ENCODE measurements around the gene PCGF3. TPM values are rescaled to one million over a fixed set of nuclear protein-coding genes. Genes with fewer than 3 reads are reported as not detected.

PCGF3 gene
- total and polyA plus RNA-seq, 10 of the 15 experiments (the other 5 are each of a cell fraction or from before 2014, with no cell fraction given): 2.2 to 43.8 (median 15.9) TPM

DNA sequence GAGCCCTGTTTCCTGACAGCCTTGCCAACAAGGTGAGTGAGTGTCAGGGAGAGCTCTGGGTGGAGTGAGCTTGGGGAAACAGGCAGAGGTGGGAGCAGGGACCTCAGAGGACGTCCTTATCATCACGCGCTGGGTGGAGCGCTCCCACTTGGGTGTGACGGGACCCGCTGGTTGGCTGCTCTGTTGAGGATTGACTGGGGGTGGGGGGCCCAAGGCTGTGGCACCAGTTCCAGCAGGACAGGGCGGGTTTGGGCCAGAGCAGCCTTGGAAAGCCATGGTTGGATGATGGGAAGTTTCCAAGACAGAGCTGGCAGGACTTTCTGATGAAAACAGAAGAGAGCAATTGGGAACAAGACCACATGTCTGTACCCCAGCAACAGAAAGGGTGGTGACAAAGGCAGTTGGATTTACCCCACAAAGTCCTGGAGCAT, 3.0 kb upstream of the PCGF3 start:
- 61% methylated on average over 4 of the region's 7 CpGs for WGBS (ENCODE audit: insufficient coverage, insufficient replicate concordance, low lambda C conversion rate, missing lambda C conversion rate)

More for the DNA sequence above, 3.0 kb upstream of the PCGF3 start:
- RAD21 ChIA-PET (ENCODE audit: unreplicated experiment): no interaction called here
- H3K27ac ChIP-seq (ENCODE audit: control insufficient read depth, insufficient read depth): no peak overlapping the region
- ATAC-seq: no peak
- peaks cover 15% of the 10 kb centered on the region for H3K79me2 ChIP-seq (ENCODE audit: control insufficient read depth, insufficient read depth, low read length)
- POLR2A ChIA-PET: no interaction called here
- intact Hi-C loops (cut with micrococcal nuclease; ENCODE audit: unreplicated experiment) (no loop called here), in situ Hi-C loops (cut with MboI) (no loop called here)
- no peaks in the 10 kb centered on the region for H3K27me3 ChIP-seq (replicated peaks in 1 of 2; ENCODE audit: control insufficient read depth in 2 of 2, insufficient read depth in 2 of 2, low read length in 1 of 2)
- H2AFZ ChIP-seq (ENCODE audit: control insufficient read depth, low read depth, low read length): no peak overlapping the region
- no TSS peak for BruUV-seq (replicated peaks)
- peaks cover 8% of the 10 kb centered on the region for H3K4me1 ChIP-seq (ENCODE audit: control insufficient read depth, insufficient read depth, low read length)
- no peak overlapping the region for H3K4me2 ChIP-seq (ENCODE audit: control insufficient read depth, insufficient read depth)
- FAIRE-seq: no peak
- no peak for DNase-seq (ENCODE audit: low read depth, low spot score)
- H3K36me3 ChIP-seq (ENCODE audit: control insufficient read depth in 2 of 2, insufficient read depth in 2 of 2, low read length in 1 of 2): no peaks in the 10 kb centered on the region
- no peak for TF ChIP-seq RB1 (IDR thresholded peaks at IDR 0.05; ENCODE audit: borderline replicate concordance)
- no peak for TF ChIP-seq MXI1 (IDR thresholded peaks at IDR 0.05; ENCODE audit: low read depth, low read length)
- TF ChIP-seq RAD21 (IDR thresholded peaks at IDR 0.05; ENCODE audit: insufficient read depth, low read depth, low read length): no peak
- TF ChIP-seq, protein P1, sequence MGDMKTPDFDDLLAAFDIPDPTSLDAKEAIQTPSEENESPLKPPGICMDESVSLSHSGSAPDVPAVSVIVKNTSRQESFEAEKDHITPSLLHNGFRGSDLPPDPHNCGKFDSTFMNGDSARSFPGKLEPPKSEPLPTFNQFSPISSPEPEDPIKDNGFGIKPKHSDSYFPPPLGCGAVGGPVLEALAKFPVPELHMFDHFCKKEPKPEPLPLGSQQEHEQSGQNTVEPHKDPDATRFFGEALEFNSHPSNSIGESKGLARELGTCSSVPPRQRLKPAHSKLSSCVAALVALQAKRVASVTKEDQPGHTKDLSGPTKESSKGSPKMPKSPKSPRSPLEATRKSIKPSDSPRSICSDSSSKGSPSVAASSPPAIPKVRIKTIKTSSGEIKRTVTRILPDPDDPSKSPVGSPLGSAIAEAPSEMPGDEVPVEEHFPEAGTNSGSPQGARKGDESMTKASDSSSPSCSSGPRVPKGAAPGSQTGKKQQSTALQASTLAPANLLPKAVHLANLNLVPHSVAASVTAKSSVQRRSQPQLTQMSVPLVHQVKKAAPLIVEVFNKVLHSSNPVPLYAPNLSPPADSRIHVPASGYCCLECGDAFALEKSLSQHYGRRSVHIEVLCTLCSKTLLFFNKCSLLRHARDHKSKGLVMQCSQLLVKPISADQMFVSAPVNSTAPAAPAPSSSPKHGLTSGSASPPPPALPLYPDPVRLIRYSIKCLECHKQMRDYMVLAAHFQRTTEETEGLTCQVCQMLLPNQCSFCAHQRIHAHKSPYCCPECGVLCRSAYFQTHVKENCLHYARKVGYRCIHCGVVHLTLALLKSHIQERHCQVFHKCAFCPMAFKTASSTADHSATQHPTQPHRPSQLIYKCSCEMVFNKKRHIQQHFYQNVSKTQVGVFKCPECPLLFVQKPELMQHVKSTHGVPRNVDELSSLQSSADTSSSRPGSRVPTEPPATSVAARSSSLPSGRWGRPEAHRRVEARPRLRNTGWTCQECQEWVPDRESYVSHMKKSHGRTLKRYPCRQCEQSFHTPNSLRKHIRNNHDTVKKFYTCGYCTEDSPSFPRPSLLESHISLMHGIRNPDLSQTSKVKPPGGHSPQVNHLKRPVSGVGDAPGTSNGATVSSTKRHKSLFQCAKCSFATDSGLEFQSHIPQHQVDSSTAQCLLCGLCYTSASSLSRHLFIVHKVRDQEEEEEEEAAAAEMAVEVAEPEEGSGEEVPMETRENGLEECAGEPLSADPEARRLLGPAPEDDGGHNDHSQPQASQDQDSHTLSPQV (IDR thresholded peaks at IDR 0.05): no peak
- no peak for TF ChIP-seq RCOR1 (conservative IDR thresholded peaks at IDR 0.05; ENCODE audit: low read depth, low read length)
- no peak for TF ChIP-seq TCF7 (IDR thresholded peaks at IDR 0.05; ENCODE audit: borderline replicate concordance)
- no peak for TF ChIP-seq SP1 (IDR thresholded peaks at IDR 0.05; ENCODE audit: low read depth, low read length)
- no peak for TF ChIP-seq ZNF384 (IDR thresholded peaks at IDR 0.05; ENCODE audit: borderline replicate concordance, low read depth, low read length)
- no peak for TF ChIP-seq YBX1 (IDR thresholded peaks at IDR 0.05)
- TF ChIP-seq, protein P2, sequence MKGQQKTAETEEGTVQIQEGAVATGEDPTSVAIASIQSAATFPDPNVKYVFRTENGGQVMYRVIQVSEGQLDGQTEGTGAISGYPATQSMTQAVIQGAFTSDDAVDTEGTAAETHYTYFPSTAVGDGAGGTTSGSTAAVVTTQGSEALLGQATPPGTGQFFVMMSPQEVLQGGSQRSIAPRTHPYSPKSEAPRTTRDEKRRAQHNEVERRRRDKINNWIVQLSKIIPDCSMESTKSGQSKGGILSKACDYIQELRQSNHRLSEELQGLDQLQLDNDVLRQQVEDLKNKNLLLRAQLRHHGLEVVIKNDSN (IDR thresholded peaks at IDR 0.05; ENCODE audit: borderline replicate concordance, extremely low read length, insufficient read depth, low read depth, low read length): no peak
- no peak for TF ChIP-seq KLF5 (IDR thresholded peaks at IDR 0.05; ENCODE audit: partially characterized antibody)
- TF ChIP-seq, protein P3, sequence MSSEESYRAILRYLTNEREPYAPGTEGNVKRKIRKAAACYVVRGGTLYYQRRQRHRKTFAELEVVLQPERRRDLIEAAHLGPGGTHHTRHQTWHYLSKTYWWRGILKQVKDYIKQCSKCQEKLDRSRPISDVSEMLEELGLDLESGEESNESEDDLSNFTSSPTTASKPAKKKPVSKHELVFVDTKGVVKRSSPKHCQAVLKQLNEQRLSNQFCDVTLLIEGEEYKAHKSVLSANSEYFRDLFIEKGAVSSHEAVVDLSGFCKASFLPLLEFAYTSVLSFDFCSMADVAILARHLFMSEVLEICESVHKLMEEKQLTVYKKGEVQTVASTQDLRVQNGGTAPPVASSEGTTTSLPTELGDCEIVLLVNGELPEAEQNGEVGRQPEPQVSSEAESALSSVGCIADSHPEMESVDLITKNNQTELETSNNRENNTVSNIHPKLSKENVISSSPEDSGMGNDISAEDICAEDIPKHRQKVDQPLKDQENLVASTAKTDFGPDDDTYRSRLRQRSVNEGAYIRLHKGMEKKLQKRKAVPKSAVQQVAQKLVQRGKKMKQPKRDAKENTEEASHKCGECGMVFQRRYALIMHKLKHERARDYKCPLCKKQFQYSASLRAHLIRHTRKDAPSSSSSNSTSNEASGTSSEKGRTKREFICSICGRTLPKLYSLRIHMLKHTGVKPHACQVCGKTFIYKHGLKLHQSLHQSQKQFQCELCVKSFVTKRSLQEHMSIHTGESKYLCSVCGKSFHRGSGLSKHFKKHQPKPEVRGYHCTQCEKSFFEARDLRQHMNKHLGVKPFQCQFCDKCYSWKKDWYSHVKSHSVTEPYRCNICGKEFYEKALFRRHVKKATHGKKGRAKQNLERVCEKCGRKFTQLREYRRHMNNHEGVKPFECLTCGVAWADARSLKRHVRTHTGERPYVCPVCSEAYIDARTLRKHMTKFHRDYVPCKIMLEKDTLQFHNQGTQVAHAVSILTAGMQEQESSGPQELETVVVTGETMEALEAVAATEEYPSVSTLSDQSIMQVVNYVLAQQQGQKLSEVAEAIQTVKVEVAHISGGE (CRISPR knock-in tag; IDR thresholded peaks at IDR 0.05): no peak
- no peak for TF ChIP-seq NRF1 (conservative IDR thresholded peaks at IDR 0.05; ENCODE audit: low read depth, low read length)
- H3K9me3 ChIP-seq (replicated peaks; ENCODE audit: control insufficient read depth, insufficient read depth, low read length): no peaks in the 10 kb centered on the region; the same call in 2 of the 3 replicates
- no peak overlapping the region for H3K4me3 ChIP-seq
- no peaks in the 10 kb centered on the region for H4K20me1 ChIP-seq (ENCODE audit: control insufficient read depth, insufficient read depth)
- CTCF ChIA-PET: no interaction called here
- SMC1A ChIA-PET (ENCODE audit: uncharacterized antibody, unreplicated experiment): no interaction called here
- no peak overlapping the region for H3K9ac ChIP-seq (ENCODE audit: control insufficient read depth, insufficient read depth, low read length)

Measured in GM12878 (cell line).